SU-DHL-6 (cell line): ENCODE results near the gene DDX51.

Source experiments
- H2AFZ ChIP-seq: fragments of 200-600 bp; sonication (generic); 2 replicates; pipeline ENCODE4 v1.6.1; 2014; ENCODE audit warnings: low read depth, mild to moderate bottlenecking, moderate library complexity, mixed read lengths, antibody characterized with exemption, low read length; ENCODE audit not compliant: severe bottlenecking
- H3F3A ChIP-seq: fragments of 200-600 bp; shearing (Covaris generic); 2 replicates; pipeline ENCODE4 v1.6.0; 2016; ENCODE audit warnings: antibody characterized with exemption, mild to moderate bottlenecking; ENCODE audit not compliant: insufficient read depth
- H3K27ac ChIP-seq: fragments of 200-600 bp; sonication (generic); 2 replicates; pipeline ENCODE4 v1.5.1; 2016; ENCODE audit warnings: low read depth, mild to moderate bottlenecking, low read length, moderate library complexity, mixed read lengths
- H3K27me3 ChIP-seq: fragments of 200-600 bp; sonication (generic), shearing (Covaris generic); 2 replicates; pipeline ENCODE4 v1.6.0; 2014; ENCODE audit warnings: mild to moderate bottlenecking, low read length
- H3K36me3 ChIP-seq: fragments of 200-600 bp; sonication (generic); 2 replicates; pipeline ENCODE4 v1.6.1; 2014; ENCODE audit warnings: mild to moderate bottlenecking, low read length, mixed read lengths
- H3K4me2 ChIP-seq: fragments of 300-600, 200-600 bp; shearing (Covaris generic), sonication (generic); 2 replicates; pipeline ENCODE4 v1.6.0; 2014; ENCODE audit warnings: low read length, low read depth, mild to moderate bottlenecking; ENCODE audit not compliant: poor library complexity, severe bottlenecking
- H3K4me3 ChIP-seq: fragments of 200-600 bp; sonication (generic); 2 replicates; pipeline ENCODE4 v1.5.1; 2014; ENCODE audit warnings: antibody characterized with exemption, low read length, mild to moderate bottlenecking, mixed read lengths; ENCODE audit not compliant: insufficient read depth, poor library complexity, severe bottlenecking
- H3K79me2 ChIP-seq: fragments of 200-600 bp; sonication (generic); 2 replicates; pipeline ENCODE4 v1.6.1; 2014; ENCODE audit warnings: mild to moderate bottlenecking, low read length, moderate library complexity; ENCODE audit not compliant: insufficient read depth
- H3K9ac ChIP-seq: fragments of 200-600 bp; sonication (generic); 2 replicates; pipeline ENCODE4 v1.7.0; 2014; ENCODE audit warnings: mild to moderate bottlenecking, low read length
- H3K9me2 ChIP-seq: fragments of 200-600 bp; sonication (generic); replicated peaks from 2 replicates; pipeline ENCODE4 v1.6.1; 2014; ENCODE audit warnings: low read length; ENCODE audit not compliant: insufficient read depth
- H3K9me3 ChIP-seq: fragments of 200-600 bp; sonication (generic); 2 replicates; pipeline ENCODE4 v1.6.1; 2014; ENCODE audit warnings: low read length, mixed read lengths; ENCODE audit not compliant: insufficient read depth
- H4K20me1 ChIP-seq: fragments of 200-600 bp; sonication (generic); 2 replicates; pipeline ENCODE4 v1.6.1; 2014; ENCODE audit warnings: low read depth, mild to moderate bottlenecking, antibody characterized with exemption, low read length, moderate library complexity, mixed read lengths
- EZH2phosphoT487 ChIP-seq: fragments of 200-600 bp; sonication (generic), shearing (Covaris generic); conservative IDR thresholded peaks from 2 replicates; pipeline ENCODE4 v1.6.1; 2018; ENCODE audit warnings: mild to moderate bottlenecking, antibody characterized with exemption, low read length, moderate library complexity, mixed read lengths
- TF ChIP-seq, protein P1 (sequence below): fragments of 200-600 bp; sonication (generic); IDR thresholded peaks from one replicate; pipeline ENCODE4 v1.5.1; 2017; ENCODE audit warnings: antibody characterized with exemption, mild to moderate bottlenecking, low read length, moderate library complexity; ENCODE audit not compliant: insufficient read depth, poor library complexity, severe bottlenecking

DDX51 gene

GRCh38 chr12:132168311-132169031 is 24.4 kb upstream of the DDX51 start:
- no peak overlapping the region for H3K4me2 ChIP-seq
- no peak overlapping the region for H3K4me3 ChIP-seq
- H3K79me2 ChIP-seq = no peaks in the 10 kb centered on the region
- H2AFZ ChIP-seq = no peak overlapping the region
- TF ChIP-seq, protein P1, sequence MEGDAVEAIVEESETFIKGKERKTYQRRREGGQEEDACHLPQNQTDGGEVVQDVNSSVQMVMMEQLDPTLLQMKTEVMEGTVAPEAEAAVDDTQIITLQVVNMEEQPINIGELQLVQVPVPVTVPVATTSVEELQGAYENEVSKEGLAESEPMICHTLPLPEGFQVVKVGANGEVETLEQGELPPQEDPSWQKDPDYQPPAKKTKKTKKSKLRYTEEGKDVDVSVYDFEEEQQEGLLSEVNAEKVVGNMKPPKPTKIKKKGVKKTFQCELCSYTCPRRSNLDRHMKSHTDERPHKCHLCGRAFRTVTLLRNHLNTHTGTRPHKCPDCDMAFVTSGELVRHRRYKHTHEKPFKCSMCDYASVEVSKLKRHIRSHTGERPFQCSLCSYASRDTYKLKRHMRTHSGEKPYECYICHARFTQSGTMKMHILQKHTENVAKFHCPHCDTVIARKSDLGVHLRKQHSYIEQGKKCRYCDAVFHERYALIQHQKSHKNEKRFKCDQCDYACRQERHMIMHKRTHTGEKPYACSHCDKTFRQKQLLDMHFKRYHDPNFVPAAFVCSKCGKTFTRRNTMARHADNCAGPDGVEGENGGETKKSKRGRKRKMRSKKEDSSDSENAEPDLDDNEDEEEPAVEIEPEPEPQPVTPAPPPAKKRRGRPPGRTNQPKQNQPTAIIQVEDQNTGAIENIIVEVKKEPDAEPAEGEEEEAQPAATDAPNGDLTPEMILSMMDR = no peak
- TF ChIP-seq EZH2phosphoT487 = no peak
- H4K20me1 ChIP-seq = no peaks in the 10 kb centered on the region
- H3K9ac ChIP-seq = no peak overlapping the region
- H3K27me3 ChIP-seq = no peaks in the 10 kb centered on the region
- H3K36me3 ChIP-seq = no peaks in the 10 kb centered on the region
- H3K9me2 ChIP-seq = no peaks in the 10 kb centered on the region
- no peak overlapping the region for H3K27ac ChIP-seq
- no peaks in the 10 kb centered on the region for H3F3A ChIP-seq
- no peaks in the 10 kb centered on the region for H3K9me3 ChIP-seq

DNA sequence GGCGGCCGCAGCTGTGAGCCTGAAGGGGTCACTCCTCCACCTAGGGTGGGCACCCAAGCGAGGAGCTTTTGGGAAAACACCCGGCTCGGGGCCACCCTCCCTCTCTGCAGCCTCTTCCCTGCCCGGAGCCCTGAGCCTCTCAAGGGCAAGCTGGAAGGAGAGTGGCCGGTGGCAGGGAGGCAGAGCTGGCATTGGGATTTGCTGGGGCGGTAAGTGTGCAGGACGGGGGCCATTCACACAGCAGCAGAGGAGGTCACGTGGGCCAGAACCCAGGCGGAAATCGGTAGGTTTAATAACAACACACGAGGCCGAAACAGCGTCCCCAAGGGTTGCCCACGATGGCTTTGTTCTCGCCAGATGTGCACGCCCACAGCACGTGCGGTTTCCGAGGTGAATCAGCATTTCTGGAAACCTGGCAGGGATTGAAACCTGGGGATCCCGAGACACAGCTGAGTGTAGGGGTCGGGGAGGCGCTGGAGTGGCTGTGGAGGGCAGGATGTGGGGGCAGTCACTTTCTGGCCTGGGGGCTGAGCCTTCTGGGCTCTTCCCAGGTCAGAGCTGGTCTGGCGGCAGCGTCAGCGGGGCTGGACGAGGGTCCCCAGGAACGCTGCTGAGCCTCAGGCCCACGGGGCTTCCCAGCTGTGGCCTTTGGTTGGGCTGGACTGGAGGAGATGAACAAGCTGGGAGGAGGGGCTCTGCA is 23.6 kb upstream of the DDX51 start:
- Histone ChIP-seq H3K27ac (no peak overlapping the region), H3K36me3 (no peaks in the 10 kb centered on the region), H2AFZ (no peak overlapping the region), H3K4me2 (no peak overlapping the region), H3K9me3 (no peaks in the 10 kb centered on the region), H3K9me2 (no peaks in the 10 kb centered on the region), H4K20me1 (no peaks in the 10 kb centered on the region), H3F3A (no peaks in the 10 kb centered on the region), H3K9ac (no peak overlapping the region), H3K4me3 (no peak overlapping the region), H3K27me3 (no peaks in the 10 kb centered on the region), H3K79me2 (no peaks in the 10 kb centered on the region)
- no peak for TF ChIP-seq EZH2phosphoT487
- TF ChIP-seq, protein P1 = no peak

DNA sequence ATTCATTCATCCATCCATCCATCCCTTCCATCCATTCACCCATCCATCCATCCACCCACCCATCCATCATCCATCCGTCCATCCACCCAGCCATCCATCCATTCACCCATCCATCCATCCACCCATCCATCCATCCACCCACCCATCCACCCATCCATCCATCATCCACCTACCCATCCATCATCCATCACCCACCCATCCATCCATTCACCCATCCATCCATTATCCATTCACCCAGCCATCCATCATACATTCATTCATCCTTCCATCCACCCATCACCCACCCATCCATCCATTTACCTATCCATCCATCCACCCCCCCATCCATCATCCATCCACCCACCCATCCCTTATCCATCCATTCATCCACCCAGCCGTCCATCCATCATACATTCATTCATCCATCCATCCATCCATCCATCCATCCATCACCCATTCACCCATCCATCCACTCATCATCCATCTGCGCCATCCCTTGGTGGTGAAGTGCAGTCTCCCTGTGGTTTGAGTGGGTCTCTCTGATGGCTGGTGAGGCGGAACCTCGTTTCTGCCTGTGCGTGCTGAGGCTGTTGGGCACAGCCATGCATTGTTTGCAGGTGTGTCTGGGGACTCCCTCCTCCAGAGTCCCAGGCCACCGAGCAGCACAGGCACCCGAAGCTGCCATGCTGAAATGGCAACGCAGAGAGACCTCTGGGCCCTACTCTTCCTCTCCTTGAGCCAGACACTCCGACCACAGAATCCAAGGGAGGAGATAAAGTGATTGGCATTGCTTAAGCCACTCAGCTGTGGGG is 22.9 kb upstream of the DDX51 start:
- TF ChIP-seq EZH2phosphoT487 = no peak
- TF ChIP-seq, protein P1 = no peak
- no peak overlapping the region for H3K9ac ChIP-seq
- no peak overlapping the region for H3K4me2 ChIP-seq
- H3K27ac ChIP-seq = no peak overlapping the region
- H3K79me2 ChIP-seq = no peaks in the 10 kb centered on the region
- H3K9me2 ChIP-seq = no peaks in the 10 kb centered on the region
- H3K27me3 ChIP-seq = no peaks in the 10 kb centered on the region
- no peak overlapping the region for H2AFZ ChIP-seq
- H3F3A ChIP-seq = no peaks in the 10 kb centered on the region
- no peaks in the 10 kb centered on the region for H3K9me3 ChIP-seq
- no peaks in the 10 kb centered on the region for H3K36me3 ChIP-seq
- no peaks in the 10 kb centered on the region for H4K20me1 ChIP-seq
- H3K4me3 ChIP-seq = no peak overlapping the region
